Measurements from ENCODE around the gene EIF1AD. TPM values are rescaled to one million over a fixed set of nuclear protein-coding genes. Genes with fewer than 3 reads are reported as not detected.

The EIF1AD gene
- total and polyA plus RNA-seq, 9 of the 15 experiments (the other 6 are each of a cell fraction or from before 2014, with no cell fraction given), result 50.1 to 98.8 (median 58.7) TPM

- TF ChIP-seq CEBPG (CRISPR knock-in tag; IDR thresholded peaks at IDR 0.05), result no peak
- no peak for TF ChIP-seq CEBPG (tag; conservative IDR thresholded peaks at IDR 0.05 in 1 of 2, IDR thresholded peaks at IDR 0.05 in 1 of 2)
- TF ChIP-seq CTBP1 (IDR thresholded peaks at IDR 0.05; ENCODE audit: borderline replicate concordance), result peak; percentile 73; the same call in 1 of the 2 replicates
- no peak for TF ChIP-seq PRPF4 (IDR thresholded peaks at IDR 0.05; ENCODE audit: insufficient read depth, low read depth, low read length, poor library complexity, severe bottlenecking)
- TF ChIP-seq NEUROD1 (IDR thresholded peaks at IDR 0.05; ENCODE audit: borderline replicate concordance, low read depth, low read length, partially characterized antibody), result peak; percentile 21
- no peak for TF ChIP-seq CEBPZ (IDR thresholded peaks at IDR 0.05; ENCODE audit: borderline replicate concordance, low read depth, low read length)
- no peak for TF ChIP-seq FOXJ2 (tag; IDR thresholded peaks at IDR 0.05)
- TF ChIP-seq, protein P1, sequence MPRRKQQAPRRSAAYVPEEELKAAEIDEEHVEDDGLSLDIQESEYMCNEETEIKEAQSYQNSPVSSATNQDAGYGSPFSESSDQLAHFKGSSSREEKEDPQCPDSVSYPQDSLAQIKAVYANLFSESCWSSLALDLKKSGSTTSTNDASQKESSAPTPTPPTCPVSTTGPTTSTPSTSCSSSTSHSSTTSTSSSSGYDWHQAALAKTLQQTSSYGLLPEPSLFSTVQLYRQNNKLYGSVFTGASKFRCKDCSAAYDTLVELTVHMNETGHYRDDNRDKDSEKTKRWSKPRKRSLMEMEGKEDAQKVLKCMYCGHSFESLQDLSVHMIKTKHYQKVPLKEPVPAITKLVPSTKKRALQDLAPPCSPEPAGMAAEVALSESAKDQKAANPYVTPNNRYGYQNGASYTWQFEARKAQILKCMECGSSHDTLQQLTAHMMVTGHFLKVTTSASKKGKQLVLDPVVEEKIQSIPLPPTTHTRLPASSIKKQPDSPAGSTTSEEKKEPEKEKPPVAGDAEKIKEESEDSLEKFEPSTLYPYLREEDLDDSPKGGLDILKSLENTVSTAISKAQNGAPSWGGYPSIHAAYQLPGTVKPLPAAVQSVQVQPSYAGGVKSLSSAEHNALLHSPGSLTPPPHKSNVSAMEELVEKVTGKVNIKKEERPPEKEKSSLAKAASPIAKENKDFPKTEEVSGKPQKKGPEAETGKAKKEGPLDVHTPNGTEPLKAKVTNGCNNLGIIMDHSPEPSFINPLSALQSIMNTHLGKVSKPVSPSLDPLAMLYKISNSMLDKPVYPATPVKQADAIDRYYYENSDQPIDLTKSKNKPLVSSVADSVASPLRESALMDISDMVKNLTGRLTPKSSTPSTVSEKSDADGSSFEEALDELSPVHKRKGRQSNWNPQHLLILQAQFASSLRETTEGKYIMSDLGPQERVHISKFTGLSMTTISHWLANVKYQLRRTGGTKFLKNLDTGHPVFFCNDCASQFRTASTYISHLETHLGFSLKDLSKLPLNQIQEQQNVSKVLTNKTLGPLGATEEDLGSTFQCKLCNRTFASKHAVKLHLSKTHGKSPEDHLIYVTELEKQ (CRISPR knock-in tag; IDR thresholded peaks at IDR 0.05), result no peak
- no peak for TF ChIP-seq JUN (IDR thresholded peaks at IDR 0.05; ENCODE audit: borderline replicate concordance, low read depth, low read length)
- TF ChIP-seq JUN (CRISPR knock-in tag; IDR thresholded peaks at IDR 0.05; ENCODE audit: borderline replicate concordance), result no peak
- TF ChIP-seq, protein P2, sequence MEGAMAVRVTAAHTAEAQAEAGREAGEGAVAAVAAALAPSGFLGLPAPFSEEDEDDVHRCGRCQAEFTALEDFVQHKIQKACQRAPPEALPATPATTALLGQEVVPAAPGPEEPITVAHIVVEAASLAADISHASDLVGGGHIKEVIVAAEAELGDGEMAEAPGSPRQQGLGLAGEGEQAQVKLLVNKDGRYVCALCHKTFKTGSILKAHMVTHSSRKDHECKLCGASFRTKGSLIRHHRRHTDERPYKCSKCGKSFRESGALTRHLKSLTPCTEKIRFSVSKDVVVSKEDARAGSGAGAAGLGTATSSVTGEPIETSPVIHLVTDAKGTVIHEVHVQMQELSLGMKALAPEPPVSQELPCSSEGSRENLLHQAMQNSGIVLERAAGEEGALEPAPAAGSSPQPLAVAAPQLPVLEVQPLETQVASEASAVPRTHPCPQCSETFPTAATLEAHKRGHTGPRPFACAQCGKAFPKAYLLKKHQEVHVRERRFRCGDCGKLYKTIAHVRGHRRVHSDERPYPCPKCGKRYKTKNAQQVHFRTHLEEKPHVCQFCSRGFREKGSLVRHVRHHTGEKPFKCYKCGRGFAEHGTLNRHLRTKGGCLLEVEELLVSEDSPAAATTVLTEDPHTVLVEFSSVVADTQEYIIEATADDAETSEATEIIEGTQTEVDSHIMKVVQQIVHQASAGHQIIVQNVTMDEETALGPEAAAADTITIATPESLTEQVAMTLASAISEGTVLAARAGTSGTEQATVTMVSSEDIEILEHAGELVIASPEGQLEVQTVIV (CRISPR knock-in tag; IDR thresholded peaks at IDR 0.05; ENCODE audit: borderline replicate concordance), result no peak
- no peak for TF ChIP-seq NR4A1 (CRISPR knock-in tag; IDR thresholded peaks at IDR 0.05)
- TF ChIP-seq NR4A1 (tag; IDR thresholded peaks at IDR 0.05), result no peak
- TF ChIP-seq STAG1 (CRISPR knock-in tag; IDR thresholded peaks at IDR 0.05; ENCODE audit: borderline replicate concordance), result no peak
- no peak for TF ChIP-seq MYBL2 (IDR thresholded peaks at IDR 0.05; ENCODE audit: low read depth)
- no peak for TF ChIP-seq MYBL2 (CRISPR knock-in tag; IDR thresholded peaks at IDR 0.05; ENCODE audit: borderline replicate concordance)
- no peak for TF ChIP-seq IFI16 (CRISPR knock-in tag; IDR thresholded peaks at IDR 0.05)
- peak; percentile 55; the same call in 1 of the 2 replicates for TF ChIP-seq ZKSCAN1 (IDR thresholded peaks at IDR 0.05; ENCODE audit: low read depth, low read length)
These were observed 43.3 kb upstream of the EIF1AD start (continued) for GRCh38 chr11:66045177-66045639.

All from K562 (cell line).